Astrocyte of the spinal cord (primary cell): Measurements from ENCODE around the gene TNFAIP8L1.
A peak's percentile ranks its signal among the peaks of the same experiment; 100 is the strongest.

Source experiments
- DNase-seq: peaks from one replicate; pipeline ENCODE4 v3.0.0; 2011; ENCODE audit warnings: low read depth, low spot score
- H3K4me3 ChIP-seq: 2 replicates; pipeline ENCODE4 v1.5.1; 2011; ENCODE audit warnings: low read depth, mild to moderate bottlenecking, low read length, moderate library complexity
- CTCF ChIP-seq: IDR thresholded peaks from 2 replicates; pipeline ENCODE4 v1.5.1; 2012; ENCODE audit warnings: low read depth, mild to moderate bottlenecking, low read length, inconsistent platforms
- in situ Hi-C: cut with HindIII; loops from 2 replicates; pipeline ENCODE4 v1.10.0; 2017; ENCODE audit warnings: low sequenced_read_pairs

The TNFAIP8L1 gene

GRCh38 chr19:4645718-4646117 is 6.4 kb downstream of the TNFAIP8L1 start:
- in situ Hi-C loops, result no loop called here
- H3K4me3 ChIP-seq, result no peak overlapping the region
- TF ChIP-seq CTCF, result no peak
- DNase-seq, result no peak

DNA sequence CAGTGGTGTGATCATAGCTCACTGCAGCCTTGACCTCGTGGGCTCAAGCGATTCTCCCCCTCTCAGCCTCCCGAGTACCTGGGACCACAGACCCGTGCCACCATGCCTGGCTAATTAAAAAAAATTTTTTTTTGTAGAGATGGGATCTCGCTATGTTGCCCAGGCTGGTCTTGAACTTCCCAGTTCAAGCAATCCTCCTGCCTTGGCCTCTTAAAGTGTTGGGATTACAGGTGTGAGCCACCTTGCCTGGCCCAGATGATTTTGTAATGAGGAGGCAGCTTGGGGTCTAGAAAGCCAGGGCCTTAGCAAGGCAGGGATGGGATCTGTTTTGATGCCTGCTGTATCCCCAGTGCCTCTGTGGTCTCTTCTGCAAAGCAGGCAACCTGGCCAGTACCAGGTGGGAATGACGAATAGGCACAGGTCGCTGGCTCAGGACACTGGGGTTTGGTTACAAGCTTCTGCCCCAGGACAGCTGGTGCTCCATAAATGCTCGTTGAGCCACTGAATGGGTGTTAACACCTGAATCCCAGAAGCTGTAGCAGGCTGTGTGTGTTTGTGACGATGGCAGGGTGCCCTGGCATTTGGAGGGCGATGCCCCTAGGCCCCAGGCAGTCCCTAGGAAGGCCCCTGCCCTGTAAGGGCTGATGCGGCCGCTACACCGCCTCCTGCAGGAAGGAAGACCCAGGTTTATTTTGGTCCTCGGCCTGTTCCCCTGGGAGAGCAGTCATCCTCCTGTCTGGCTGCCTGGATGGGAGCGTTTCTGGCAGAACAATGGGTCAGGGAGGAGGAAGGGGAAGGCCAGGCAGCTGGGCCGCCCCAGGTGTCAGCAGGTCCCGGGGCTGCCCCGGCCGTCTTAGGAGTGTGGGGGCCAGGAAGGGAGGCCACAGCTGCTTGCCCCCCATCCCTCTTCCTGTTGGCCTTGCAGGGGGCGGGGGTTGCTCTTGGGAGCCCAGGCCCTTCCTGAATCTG is 8.6 kb downstream of the TNFAIP8L1 start:
- in situ Hi-C loops, result no loop called here
- DNase-seq, result no peak
- no peak overlapping the region for H3K4me3 ChIP-seq
- TF ChIP-seq CTCF, result peak; percentile 41

GRCh38 chr19:4649392-4650047 is 10.2 kb downstream of the TNFAIP8L1 start:
- in situ Hi-C loops, result no loop called here
- DNase-seq, result no peak
- TF ChIP-seq CTCF, result no peak
- H3K4me3 ChIP-seq, result no peak overlapping the region

DNA sequence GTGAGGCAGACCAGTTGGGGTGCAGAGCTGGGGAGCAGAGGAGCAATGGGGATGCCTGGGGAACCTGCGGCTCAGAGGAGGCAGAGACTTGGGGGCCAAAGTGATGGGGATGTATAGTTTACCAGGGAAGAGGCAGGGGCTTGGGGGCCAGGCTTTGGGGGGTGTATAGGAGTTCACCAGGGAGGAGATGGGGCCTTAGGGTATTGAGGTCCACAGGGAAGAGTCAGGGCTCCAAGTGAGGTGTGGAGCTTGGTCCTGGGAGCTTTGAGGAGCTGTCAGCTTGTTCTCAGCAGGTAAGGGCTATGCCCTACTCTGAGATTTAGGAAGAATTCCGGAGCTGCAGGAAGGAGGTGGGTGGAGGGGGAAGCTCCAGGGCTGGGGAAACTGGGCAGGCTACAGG is 10.8 kb downstream of the TNFAIP8L1 start:
- no peak for DNase-seq
- no peak overlapping the region for H3K4me3 ChIP-seq
- in situ Hi-C loops, result no loop called here
- TF ChIP-seq CTCF, result no peak

- DNase-seq, result no peak
- in situ Hi-C loops, result no loop called here
- no peak for TF ChIP-seq CTCF
- no peak overlapping the region for H3K4me3 ChIP-seq
Measured at GRCh38 chr19:4652075-4652474, 12.8 kb downstream of the TNFAIP8L1 start.

DNA sequence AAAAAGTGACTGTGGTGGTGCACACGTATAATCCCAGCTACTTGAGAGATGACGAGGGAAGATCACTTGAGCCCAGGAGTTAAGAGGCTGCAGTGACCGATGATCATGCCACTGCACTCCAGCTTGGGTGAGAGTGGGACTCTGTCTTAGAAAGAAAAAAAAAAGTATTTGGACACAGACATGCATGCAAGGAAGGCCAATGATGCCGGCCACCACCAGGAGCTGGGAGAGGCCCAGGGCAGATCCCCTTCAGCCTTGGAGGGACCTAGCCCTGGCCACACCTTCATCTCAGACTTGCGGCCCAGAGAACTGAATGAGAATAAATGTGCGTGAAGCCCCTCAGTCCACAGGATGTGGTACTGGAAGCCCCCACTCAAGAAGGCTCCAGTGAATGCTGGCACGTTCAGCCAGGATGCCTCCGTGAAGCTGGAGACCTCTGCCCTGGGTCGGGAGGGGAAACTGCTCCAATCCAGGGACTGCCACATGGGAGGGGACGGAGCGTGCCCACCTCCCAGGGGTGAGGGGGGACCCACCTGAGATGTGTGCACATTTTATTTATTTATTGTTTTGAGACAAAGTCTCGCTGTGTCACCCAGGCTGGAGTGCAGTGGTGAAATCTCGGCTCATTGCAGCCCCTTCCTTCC is 14.6 kb downstream of the TNFAIP8L1 start:
- in situ Hi-C loops, result no loop called here
- DNase-seq, result no peak
- no peak for TF ChIP-seq CTCF
- no peak overlapping the region for H3K4me3 ChIP-seq
